HG02763 (cell line): ENCODE measurements around the gene MYH14.

Experiments
- ATAC-seq: cut with Tn5 transposase; IDR thresholded peaks from one replicate; pipeline ENCODE4 v1.9.1; 2021; ENCODE audit warnings: mild to moderate bottlenecking, moderate library complexity; ENCODE audit not compliant: unreplicated experiment

MYH14 gene

DNA sequence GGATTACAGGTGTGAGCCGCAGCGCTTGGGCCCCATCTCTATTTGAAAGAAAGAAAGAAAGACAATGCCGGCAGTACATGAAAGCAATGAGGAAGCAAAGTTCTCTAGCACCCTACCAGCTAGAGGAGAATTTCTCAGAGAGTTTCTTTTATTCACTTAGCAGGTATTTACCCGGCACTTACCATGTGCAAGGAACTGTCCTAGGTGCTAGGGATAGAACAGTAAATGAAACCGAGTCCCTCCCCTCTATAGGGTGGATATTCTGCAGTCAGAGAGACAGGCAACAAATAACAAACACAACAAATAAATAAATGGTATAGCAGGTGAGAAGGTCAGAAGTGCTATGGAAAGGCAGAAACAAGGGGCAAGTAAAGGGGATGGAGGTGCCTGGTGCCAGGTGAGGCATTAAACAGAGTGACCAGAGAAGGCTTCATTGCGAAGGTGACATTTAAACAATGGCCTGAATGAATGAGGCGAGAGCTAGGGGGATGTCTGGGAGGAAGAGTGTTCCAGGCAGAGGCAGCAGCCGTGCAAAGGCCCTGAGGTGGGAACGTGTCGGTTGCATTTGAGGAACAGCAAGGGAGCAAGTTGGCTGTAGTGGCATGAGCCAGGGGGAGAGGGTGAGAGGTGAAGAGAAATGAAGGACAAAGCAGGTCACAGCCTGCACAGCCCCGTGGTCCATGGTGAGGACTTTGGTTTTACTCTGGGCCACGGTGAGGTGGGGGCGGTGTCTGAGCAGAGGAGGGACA lies 10.8 kb upstream of the MYH14 start:
- no peak for ATAC-seq

DNA sequence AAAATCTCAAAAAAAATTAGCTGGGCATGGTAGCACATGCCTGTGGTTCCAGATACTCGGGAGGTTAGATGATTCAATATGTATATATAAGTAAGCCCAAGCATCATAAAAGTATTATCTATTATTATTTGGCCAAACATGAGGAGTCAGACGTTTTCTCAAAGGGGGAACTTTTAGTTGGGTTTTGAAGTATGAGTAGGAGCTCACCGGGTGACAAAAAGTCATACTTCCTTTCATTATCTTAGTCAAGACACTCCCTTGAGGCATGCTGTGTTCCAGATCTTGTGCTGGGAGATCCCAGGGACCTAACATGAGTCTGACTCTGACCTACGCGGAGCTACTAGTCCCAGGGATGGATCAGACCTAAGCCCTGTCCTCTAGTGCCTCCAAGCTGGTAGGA lies 8.2 kb upstream of the MYH14 start:
- ATAC-seq = no peak

GRCh38 chr19:50196322-50196932 lies 7.0 kb upstream of the MYH14 start:
- no peak for ATAC-seq

- ATAC-seq = no peak
Observed at GRCh38 chr19:50197348-50197747, 6.1 kb upstream of the MYH14 start.

DNA sequence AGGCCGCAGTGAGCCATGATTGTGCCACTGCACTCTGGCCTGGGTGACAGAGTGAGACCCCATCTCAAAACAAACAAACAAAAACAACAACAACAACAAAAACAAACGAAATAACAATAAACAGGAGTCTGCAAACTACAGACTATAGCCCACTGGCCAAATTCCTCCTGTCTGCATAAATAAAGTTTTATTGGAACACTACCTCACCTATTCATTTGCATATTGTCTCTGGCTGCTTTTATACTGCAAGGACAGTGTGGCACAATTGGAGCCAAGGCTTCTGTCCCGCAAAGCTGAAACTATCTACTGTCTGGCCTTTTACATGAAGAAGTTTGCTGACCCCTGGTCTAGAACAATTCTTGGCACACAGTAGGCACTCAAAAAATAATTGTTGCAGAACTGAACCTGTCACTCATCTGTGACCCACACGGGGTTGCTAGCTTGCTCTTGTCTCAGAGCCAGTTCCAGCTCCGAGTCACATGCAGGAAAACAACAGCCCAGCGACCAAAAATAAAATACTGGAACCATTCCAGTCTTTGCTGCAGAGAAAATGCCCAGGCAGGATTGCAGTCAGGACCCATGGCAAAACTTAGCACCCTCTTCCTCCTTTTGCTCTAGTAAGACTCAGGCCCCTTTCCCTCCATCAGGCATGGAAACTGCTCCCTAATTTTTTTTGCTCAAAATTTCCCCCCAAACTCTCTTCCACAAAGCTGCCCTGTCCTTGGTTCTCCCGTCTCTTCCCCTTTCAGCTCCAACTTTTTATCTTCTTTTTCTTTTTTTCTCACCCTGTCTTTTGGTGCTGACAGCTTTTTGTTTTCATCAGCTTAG lies 4.8 kb upstream of the MYH14 start:
- ATAC-seq = no peak

- ATAC-seq = no peak
Observed at GRCh38 chr19:50199259-50199555, 4.2 kb upstream of the MYH14 start.

GRCh38 chr19:50202386-50202785 lies 1.0 kb upstream of the MYH14 start:
- no peak for ATAC-seq

- no peak for ATAC-seq
Observed at GRCh38 chr19:50202962-50203280, 501 bp upstream of the MYH14 start.

DNA sequence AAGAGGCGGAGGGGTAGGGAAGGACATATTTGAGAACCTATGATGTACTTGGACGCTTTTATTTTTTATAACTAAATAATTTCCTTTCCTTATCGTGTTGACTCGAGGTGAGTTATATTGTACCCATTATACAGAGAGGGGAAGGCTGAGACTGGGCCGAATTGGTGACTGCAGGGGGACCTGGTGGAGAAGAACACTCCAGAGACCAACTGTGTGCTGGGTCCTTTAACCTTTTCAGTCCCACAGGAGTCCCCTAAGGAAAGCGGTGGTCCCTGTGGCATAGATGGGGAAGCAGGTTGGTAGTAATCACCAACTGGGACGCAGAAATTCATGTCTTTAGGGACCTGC lies 633 bp downstream of the MYH14 start:
- ATAC-seq = no peak

GRCh38 chr19:50204811-50205675 lies 1.6 kb downstream of the MYH14 start:
- ATAC-seq = no peak

DNA sequence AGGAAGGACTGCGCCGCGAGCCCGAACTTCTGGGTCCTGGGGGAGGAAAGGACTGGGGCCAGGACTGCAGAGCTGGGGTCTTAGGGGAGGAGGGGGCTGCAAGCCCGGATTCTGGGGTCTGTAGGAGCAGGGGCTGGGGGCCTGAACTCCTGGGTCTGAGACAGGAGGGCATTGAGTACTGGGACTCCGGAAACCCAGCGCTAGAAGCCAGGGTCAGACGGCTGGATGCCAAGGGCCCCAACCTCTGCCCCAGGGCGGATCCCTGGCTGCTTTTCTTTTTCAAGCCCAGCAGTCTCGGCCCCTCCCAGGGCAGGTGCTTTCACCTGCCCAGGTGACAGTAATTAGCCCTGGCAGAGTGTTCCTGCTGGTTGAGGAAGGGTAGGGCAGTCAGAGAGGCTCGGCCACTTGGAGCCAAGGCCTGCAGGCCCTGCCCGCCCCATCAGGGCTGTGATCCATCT lies 2.3 kb downstream of the MYH14 start:
- ATAC-seq = no peak

DNA sequence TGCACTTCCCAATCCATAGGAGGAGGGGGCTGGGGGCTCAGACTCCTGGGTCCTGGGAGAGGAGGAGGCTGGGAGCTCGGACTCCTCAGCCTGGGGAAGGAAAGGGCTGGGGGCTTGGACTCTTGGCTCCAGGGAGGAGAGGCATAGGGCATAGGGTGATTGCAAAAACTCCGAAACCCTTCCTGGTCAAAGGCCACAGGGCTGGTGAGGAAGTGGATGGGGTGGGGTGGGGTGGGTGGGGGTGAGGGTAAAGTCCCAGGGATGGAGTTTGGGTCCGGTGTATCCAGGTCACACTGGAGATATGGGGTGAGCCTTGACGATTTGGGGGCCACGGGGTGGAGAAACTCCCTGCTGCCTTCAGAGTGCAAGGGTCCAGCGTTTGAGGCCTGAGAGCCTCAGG lies 2.8 kb downstream of the MYH14 start:
- no peak for ATAC-seq

GRCh38 chr19:50207730-50208129 lies 4.3 kb downstream of the MYH14 start:
- no peak for ATAC-seq

- no peak for ATAC-seq
Observed at GRCh38 chr19:50209131-50209530, 5.7 kb downstream of the MYH14 start.

DNA sequence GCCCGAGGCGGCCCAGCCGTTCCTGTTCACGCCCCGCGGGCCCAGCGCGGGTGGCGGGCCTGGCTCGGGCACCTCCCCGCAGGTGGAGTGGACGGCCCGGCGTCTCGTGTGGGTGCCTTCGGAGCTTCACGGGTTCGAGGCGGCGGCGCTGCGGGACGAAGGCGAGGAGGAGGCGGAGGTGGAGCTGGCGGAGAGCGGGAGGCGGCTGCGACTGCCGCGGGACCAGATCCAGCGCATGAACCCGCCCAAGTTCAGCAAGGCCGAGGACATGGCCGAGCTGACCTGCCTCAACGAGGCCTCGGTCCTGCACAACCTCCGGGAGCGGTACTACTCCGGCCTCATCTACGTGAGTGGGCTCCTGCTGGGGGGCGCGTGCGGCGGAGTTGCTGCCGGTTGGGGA lies 7.0 kb downstream of the MYH14 start:
- no peak for ATAC-seq

DNA sequence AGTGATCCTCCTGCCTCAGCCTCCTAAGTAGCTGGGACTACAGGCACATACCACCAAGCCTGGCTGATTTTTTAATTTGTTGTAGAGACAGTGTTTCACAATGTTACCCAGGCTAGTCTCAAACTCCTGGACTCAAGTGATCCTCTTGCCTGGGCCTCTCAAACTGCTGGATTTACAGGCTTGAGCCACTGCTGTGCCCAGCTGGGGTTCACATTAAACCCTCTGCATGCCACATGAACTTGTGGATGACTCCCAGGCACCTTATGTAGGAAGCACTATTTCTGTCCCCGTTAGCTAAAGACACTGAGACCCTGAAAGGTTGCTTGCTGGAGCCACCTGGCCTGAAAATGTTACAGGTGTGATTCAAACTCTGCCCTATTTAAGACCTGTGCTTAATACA lies 10.5 kb downstream of the MYH14 start:
- no peak for ATAC-seq

GRCh38 chr19:50214699-50215543 lies 11.5 kb downstream of the MYH14 start:
- no peak for ATAC-seq

- no peak for ATAC-seq
Observed at GRCh38 chr19:50215820-50216219, 12.4 kb downstream of the MYH14 start.

- no peak for ATAC-seq
Observed at GRCh38 chr19:50221087-50221486, 17.7 kb downstream of the MYH14 start.

- no peak for ATAC-seq
Observed at GRCh38 chr19:50222691-50223438, 19.4 kb downstream of the MYH14 start.
